Left colon (tissue), 2 donors: Measurements from ENCODE around the gene ECM1. TPM values are rescaled to one million over a fixed set of nuclear protein-coding genes. Genes with fewer than 3 reads are reported as not detected.

Source experiments
- ATAC-seq: fragments of 200-7000 bp; cut with Tn5 transposase; one replicate; pipeline ENCODE4 v1.9.1; 2020; ENCODE audit warnings: mild to moderate bottlenecking, moderate library complexity
- DNase-seq, 2 donors: peaks; one replicate each; pipeline ENCODE4 v3.0.0-alpha.2; 2020
- intact Hi-C, 2 donors: fragments of 100-400 bp; cut with DNase I in 1 of 2; cut with micrococcal nuclease in 1 of 2; formaldehyde crosslinking; loops; one replicate each; pipeline versions ENCODE4 v1.11.2 to v1.14.0; 2022; cut with DNase I, micrococcal nuclease
- microRNA-seq, 2 donors: library from miRNA; unstranded; fragments of <30 nt; microRNA quantifications; one replicate each; pipeline versions ENCODE4 v1.1.0 to v1.2.0, GENCODE V29; 2020
- total RNA-seq, 2 donors: library from RNA; stranded (reverse); fragmentation: NEBNext Ultra II Directional; extraction: Animal tissue kit (Norgen Biotek cat#: 25700); gene quantifications; one replicate each; pipeline ENCODE4 v1.2.1, GENCODE V29; 2021
- donor health status: DM: no; HTN: no; CAD: no.
- donor health status: DM: yes; HTN: yes; CAD: no.

Gene ECM1
- total RNA-seq, 2 donors from 2014 or later = 6.3 to 9.1 TPM

GRCh38 chr1:150562446-150563339, 54.8 kb downstream of the ECM1 start:
- ATAC-seq (no peak), DNase-seq (peak; percentile 71 to 79)
- intact Hi-C loops = loop anchor here in 1 of 2 donors (5.0 kb wide), 1 partner anchor 60 kb away; no protein-coding TSS in a partner anchor

Small RNA genes within 50 kb of the gene (microRNA-seq; reads per million reads assigned to microRNA genes)
- gene MIR4257 (0 reads per million in 2 donors), gene MIR6878 (0 reads per million in 2 donors)

Other genes starting within 250 kb of the ECM1 start
- 100 to 1,000 TPM; 194 to 199 TPM for gene APH1A, start 239.1 kb upstream of the ECM1 start, total RNA-seq
- gene C1orf54, start 235.3 kb upstream of the ECM1 start, total RNA-seq = 10 to 100 TPM in 1 of 2 donors, 1 to 10 TPM in 1; 4.5 to 11.5 TPM
- 1 to 10 TPM in 1 of 2 donors, under 1 TPM in 1; 0.95 to 1.3 TPM for gene CIART, start 225.6 kb upstream of the ECM1 start, total RNA-seq
- gene MRPS21, start 214.2 kb upstream of the ECM1 start, total RNA-seq = 10 to 100 TPM; 36.2 to 44.3 TPM
- gene PRPF3, start 186.6 kb upstream of the ECM1 start, total RNA-seq = 10 to 100 TPM; 45.4 to 47.1 TPM
- gene RPRD2, start 144.0 kb upstream of the ECM1 start, total RNA-seq = 10 to 100 TPM; 25.4 to 28.1 TPM
- 10 to 100 TPM; 15.6 to 22.0 TPM for gene TARS2, start 20.7 kb upstream of the ECM1 start, total RNA-seq
- gene FALEC, start 7.6 kb downstream of the ECM1 start, total RNA-seq = not detected
- 1 to 10 TPM; 6.9 to 9.5 TPM for gene ADAMTSL4, start 41.3 kb downstream of the ECM1 start, total RNA-seq
- gene MCL1, start 71.5 kb downstream of the ECM1 start, total RNA-seq = 100 to 1,000 TPM; 263 TPM
- gene ENSA, start 121.5 kb downstream of the ECM1 start, total RNA-seq = 100 to 1,000 TPM; 175 to 222 TPM
- gene GOLPH3L, start 189.0 kb downstream of the ECM1 start, total RNA-seq = 10 to 100 TPM; 71.3 to 87.1 TPM
- gene HORMAD1, start 212.8 kb downstream of the ECM1 start, total RNA-seq = 1 to 10 TPM in 1 of 2 donors, under 1 TPM in 1; 0.49 to 1.7 TPM